Dermis microvascular lymphatic vessel endothelial cell (primary cell): Measurements from ENCODE around the gene SCT. TPM values are rescaled to one million over a fixed set of nuclear protein-coding genes. Genes with fewer than 3 reads are reported as not detected.
A peak's percentile ranks its signal among the peaks of the same experiment; 100 is the strongest.

Experiments used
- DNase-seq, 2 donors: peaks; one replicate each; pipeline versions ENCODE4 v3.0.0 to v3.0.0-alpha.2; 2010; ENCODE audit warnings: low read depth in 2 of 2
- total RNA-seq: library from RNA; depleted of rRNA; stranded (reverse); fragments of >200 nt; gene quantifications from 2 replicates; pipeline ENCODE4 v1.2.1, GENCODE V29; 2014

The SCT gene
- total RNA-seq, 1 donor from 2014 or later = not detected

DNA sequence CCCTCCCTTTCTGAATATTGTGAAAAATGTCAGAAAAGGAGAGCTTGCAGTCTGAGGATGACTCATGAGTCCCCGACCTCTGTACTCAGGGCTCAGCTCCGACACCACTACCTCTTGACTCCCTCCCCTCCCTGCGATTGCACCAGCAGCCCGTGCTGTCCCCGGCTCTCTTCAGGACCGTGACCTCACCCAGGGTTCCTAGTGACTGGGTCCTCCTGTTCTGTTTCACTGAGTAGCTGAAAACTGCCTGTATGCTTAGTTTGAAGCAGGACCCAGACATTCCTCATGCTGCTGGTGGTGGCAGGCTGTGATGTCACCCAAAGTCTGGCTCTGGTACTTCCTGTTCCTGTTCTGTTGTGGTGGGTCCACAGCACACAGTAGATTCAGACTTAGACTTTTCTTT lies 39.0 kb downstream of the SCT start:
- DNase-seq = peak in 1 of 2 donors; percentile 50

GRCh38 chr11:587546-587945 lies 39.4 kb downstream of the SCT start:
- DNase-seq = no peak

GRCh38 chr11:586376-587316 lies 40.3 kb downstream of the SCT start:
- no peak for DNase-seq

GRCh38 chr11:584287-584686 lies 42.7 kb downstream of the SCT start:
- DNase-seq = no peak

- DNase-seq = no peak
Measured at GRCh38 chr11:581752-582151, 45.2 kb downstream of the SCT start.

GRCh38 chr11:581342-581741 lies 45.6 kb downstream of the SCT start:
- DNase-seq = no peak

DNA sequence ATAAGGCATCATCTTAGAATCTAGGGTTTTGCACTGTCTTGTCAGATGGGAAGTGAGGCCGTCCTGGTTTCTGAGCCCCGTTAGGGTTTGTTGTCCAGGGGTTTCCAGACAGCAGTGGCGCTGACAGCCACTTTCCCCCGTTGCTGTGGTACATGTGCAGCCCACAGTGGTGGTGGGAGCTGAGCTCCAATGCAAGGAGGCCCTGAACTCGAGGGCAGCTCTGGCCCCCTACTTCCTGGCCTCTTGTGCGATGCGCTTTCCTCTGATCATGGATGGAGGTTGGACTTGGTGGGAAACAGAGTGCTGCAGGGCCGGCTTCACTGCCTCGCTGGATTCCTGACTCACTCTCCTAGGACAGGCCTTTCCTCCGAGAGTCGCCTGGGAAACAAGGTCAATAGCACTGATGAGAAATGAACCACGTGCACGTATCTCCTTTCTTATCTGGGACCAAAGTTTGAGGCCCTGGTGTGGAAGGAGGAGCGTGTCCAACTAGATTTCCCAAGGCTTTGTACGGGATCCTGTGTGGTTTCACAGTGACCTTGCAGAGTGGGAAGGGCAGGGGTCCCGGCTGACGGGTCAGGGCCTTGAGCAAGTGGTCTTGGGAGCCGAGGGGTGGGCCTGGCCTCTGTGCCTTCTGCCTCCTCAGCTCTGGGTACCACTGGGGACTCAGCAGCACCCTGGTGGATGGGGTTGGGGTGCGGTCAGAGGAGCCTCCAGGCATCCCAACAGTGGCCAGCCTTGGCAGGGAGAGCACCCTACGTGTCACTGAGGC lies 47.0 kb downstream of the SCT start:
- DNase-seq = no peak

DNA sequence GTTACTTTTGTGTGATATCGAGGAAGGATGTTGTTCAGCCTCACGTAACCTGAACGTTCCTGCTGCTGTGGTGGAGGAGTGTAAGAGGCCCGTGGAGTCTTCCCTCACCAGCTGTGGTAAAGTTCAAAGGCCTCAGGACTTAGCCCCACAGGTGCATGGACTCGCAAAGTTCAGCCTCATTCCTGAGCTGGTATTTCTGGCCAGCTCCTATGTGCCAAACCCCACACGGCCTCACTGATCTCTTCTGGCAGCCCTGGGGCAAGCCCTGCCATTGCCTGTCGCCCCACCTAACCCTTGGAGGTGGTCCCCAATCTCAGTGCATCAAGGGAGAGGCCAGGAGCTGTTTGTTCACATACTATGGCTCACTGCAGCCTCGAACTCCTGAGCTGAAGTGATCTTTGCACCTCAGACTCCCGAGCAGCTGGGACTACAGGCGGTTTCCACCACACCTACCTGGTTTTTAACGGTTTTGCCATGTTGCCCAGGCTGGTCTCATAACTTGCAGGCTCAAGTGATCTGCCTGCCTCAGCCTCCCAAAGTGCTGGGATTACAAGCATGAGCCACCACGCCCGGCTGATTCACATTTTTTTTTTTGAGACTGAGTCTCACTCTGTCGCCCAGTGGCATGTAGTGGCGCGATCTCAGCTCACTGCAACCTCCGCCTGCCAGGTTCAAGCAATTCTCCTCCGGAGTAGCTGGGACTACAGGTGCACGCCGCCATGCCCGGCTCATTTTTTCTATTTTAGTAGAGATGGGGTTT lies 48.5 kb downstream of the SCT start:
- no peak for DNase-seq

DNA sequence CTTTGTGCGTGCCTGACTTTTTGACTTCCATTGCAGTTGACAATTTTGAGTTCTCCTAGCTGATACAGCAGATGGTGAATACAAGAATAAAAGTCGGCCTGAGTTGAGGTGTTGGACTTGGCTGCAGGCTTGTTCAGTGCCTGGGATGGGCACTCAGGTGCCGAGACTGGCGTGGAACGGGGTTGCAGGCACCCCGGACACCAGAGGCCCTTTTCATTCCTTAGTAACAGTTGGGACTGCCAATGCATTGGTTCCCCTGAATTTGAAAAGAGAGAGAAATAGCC lies 49.4 kb downstream of the SCT start:
- no peak for DNase-seq

DNA sequence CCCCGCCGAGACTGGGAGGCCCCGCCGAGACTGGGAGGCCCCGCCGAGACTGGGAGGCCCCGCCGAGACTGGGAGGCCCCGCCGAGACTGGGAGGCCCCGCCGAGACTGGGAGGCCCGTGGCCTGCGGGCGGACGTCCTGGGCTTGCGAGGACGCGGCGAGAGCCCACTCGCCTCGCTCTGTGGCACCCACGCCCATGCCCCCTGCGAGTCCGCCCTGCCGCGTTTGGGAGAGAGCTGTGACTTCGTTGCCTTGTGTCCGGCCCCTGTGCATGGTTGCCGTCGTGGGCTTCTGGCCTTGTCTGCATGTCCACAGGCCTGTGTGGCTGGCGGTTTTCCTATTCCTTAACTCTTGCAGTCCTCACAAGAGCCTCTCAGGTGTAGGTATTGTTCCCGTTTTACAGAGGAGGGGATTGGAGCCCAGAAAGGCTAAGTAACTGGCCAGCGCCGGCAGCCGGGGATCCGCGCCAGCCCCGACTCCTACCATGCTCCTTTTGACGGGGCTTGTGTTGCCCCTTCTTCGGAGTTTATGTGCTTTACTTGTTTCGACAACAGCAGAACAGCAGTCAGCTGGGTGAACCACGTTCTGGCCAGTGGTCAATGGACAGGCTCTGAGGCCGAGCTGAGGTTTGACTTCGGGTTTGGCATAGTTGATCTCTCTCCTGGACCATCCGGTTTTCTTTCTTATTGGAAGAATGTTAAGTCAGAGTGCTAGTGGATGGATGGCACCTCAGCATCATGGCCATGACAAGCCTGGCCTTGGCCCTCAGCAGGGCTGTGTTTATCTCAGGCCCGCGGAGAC lies 50.0 kb downstream of the SCT start:
- peak in 1 of 2 donors; percentile 18 for DNase-seq

Other genes with a start within 250 kb of the SCT start
- 0.38 and 0.39 TPM in 2 replicates for gene PKP3, start 233.0 kb downstream of the SCT start, total RNA-seq
- 33.6 and 44.0 TPM in 2 replicates for gene SIGIRR, start 212.2 kb downstream of the SCT start, total RNA-seq
- 1.4 and 2.7 TPM in 2 replicates for gene ANO9, start 185.2 kb downstream of the SCT start, total RNA-seq
- gene PTDSS2, start 176.9 kb downstream of the SCT start, total RNA-seq = 19.4 and 40.2 TPM in 2 replicates
- gene RNH1, start 119.9 kb downstream of the SCT start, total RNA-seq = 210 and 302 TPM in 2 replicates
- gene HRAS, start 91.6 kb downstream of the SCT start, total RNA-seq = 43.7 and 50.6 TPM in 2 replicates
- gene LRRC56, start 89.7 kb downstream of the SCT start, total RNA-seq = 0.26 and 0.51 TPM in 2 replicates
- 0.90 and 2.0 TPM in 2 replicates for gene LMNTD2, start 66.4 kb downstream of the SCT start, total RNA-seq
- gene RASSF7, start 66.2 kb downstream of the SCT start, total RNA-seq = 13.9 and 17.4 TPM in 2 replicates
- 16.8 and 23.8 TPM in 2 replicates for gene PHRF1, start 50.7 kb downstream of the SCT start, total RNA-seq
- gene IRF7, start 11.2 kb downstream of the SCT start, total RNA-seq = 6.7 and 16.2 TPM in 2 replicates
- not detected in 2 replicates for gene CDHR5, start 2.2 kb downstream of the SCT start, total RNA-seq
- gene DRD4, start 10.1 kb upstream of the SCT start, total RNA-seq = under 0.01 TPM in 1 of 2 replicates, not detected in the other
- 30.9 and 37.6 TPM in 2 replicates for gene DEAF1, start 68.0 kb upstream of the SCT start, total RNA-seq
- 7.6 and 15.3 TPM in 2 replicates for gene TMEM80, start 68.6 kb upstream of the SCT start, total RNA-seq
- gene EPS8L2, start 79.0 kb upstream of the SCT start, total RNA-seq = 2.7 and 3.0 TPM in 2 replicates
- gene TALDO1, start 120.3 kb upstream of the SCT start, total RNA-seq = 112 and 113 TPM in 2 replicates
- gene GATD1, start 150.3 kb upstream of the SCT start, total RNA-seq = 19.3 and 32.4 TPM in 2 replicates
- under 0.01 and 0.13 TPM in 2 replicates for gene CEND1, start 162.9 kb upstream of the SCT start, total RNA-seq
- 4.0 and 7.7 TPM in 2 replicates for gene SLC25A22, start 171.1 kb upstream of the SCT start, total RNA-seq
- 4.5 and 4.9 TPM in 2 replicates for gene PIDD1, start 178.1 kb upstream of the SCT start, total RNA-seq
- gene RPLP2, start 182.8 kb upstream of the SCT start, total RNA-seq = 253 and 338 TPM in 2 replicates
- gene PNPLA2, start 191.7 kb upstream of the SCT start, total RNA-seq = 29.5 and 63.3 TPM in 2 replicates
- gene CRACR2B, start 200.7 kb upstream of the SCT start, total RNA-seq = 12.1 and 16.9 TPM in 2 replicates
- 498 and 1,021 TPM in 2 replicates for gene CD151, start 205.8 kb upstream of the SCT start, total RNA-seq
- gene POLR2L, start 215.3 kb upstream of the SCT start, total RNA-seq = 200 and 256 TPM in 2 replicates
- 73.4 and 118 TPM in 2 replicates for gene TSPAN4, start 215.7 kb upstream of the SCT start, total RNA-seq